Stimulated activated CD8-positive, alpha-beta memory T cell treated with anti-CD3 and anti-CD28 coated beads, Interleukin-4, amount 100 ng/mL, for 4 hours (primary cell): ENCODE data around the gene NYAP1.
A peak's percentile ranks its signal among the peaks of the same experiment; 100 is the strongest.
"Not testable (repeated sequence)": the region's sequence is repeated elsewhere in the genome, so short reads cannot be mapped to it uniquely, and the experiment has no call there.

Source experiments
- DNase-seq, 2 donors: peaks; one replicate each; pipeline ENCODE4 v3.0.0-alpha.2; 2020; ENCODE audit warnings: low read depth in 2 of 2, low spot score in 1 of 2

The NYAP1 gene

GRCh38 chr7:100482728-100483089, 1.0 kb upstream of the NYAP1 start:
- DNase-seq = no peak

GRCh38 chr7:100483090-100483721, 521 bp upstream of the NYAP1 start:
- DNase-seq = peak; percentile 48 to 58

- DNase-seq = no peak
Observed at GRCh38 chr7:100484673-100485045, 932 bp downstream of the NYAP1 start.

- no peak for DNase-seq
Observed at GRCh38 chr7:100485471-100485876, 1.7 kb downstream of the NYAP1 start.

GRCh38 chr7:100486111-100486636, 2.4 kb downstream of the NYAP1 start:
- DNase-seq = no peak

- no peak for DNase-seq
Observed at GRCh38 chr7:100486753-100487446, 3.2 kb downstream of the NYAP1 start.

GRCh38 chr7:100488333-100489095, 4.8 kb downstream of the NYAP1 start:
- no peak for DNase-seq

GRCh38 chr7:100489121-100489520, 5.4 kb downstream of the NYAP1 start:
- DNase-seq = no peak

- DNase-seq = no peak
Observed at GRCh38 chr7:100489824-100490223, 6.1 kb downstream of the NYAP1 start.

GRCh38 chr7:100490483-100491191, 6.9 kb downstream of the NYAP1 start:
- no peak for DNase-seq

- no peak for DNase-seq
Observed at GRCh38 chr7:100491192-100491578, 7.5 kb downstream of the NYAP1 start.

- DNase-seq = no peak
Observed at GRCh38 chr7:100492738-100493475, 9.2 kb downstream of the NYAP1 start.

GRCh38 chr7:100493476-100494264, 9.9 kb downstream of the NYAP1 start:
- no peak for DNase-seq

- no peak for DNase-seq
Observed at GRCh38 chr7:100496509-100496908, 12.8 kb downstream of the NYAP1 start.

- not testable (repeated sequence) for DNase-seq
Observed at GRCh38 chr7:100500743-100501142, 17.0 kb downstream of the NYAP1 start.

- DNase-seq = not testable (repeated sequence)
Observed at GRCh38 chr7:100504031-100504430, 20.3 kb downstream of the NYAP1 start.

GRCh38 chr7:100504887-100505611, 21.3 kb downstream of the NYAP1 start:
- DNase-seq = no peak

- DNase-seq = no peak
Observed at GRCh38 chr7:100506356-100506923, 22.7 kb downstream of the NYAP1 start.

- DNase-seq = no peak
Observed at GRCh38 chr7:100509231-100509630, 25.5 kb downstream of the NYAP1 start.
